CD4-positive, CD25-positive, alpha-beta regulatory T cell (primary cell): ENCODE measurements around the gene HOXC9. TPM values are rescaled to one million over a fixed set of nuclear protein-coding genes. Genes with fewer than 3 reads are reported as not detected.

Experiments used
- ATAC-seq, 2 donors: fragments of 150-1000 bp; cut with Tn5 transposase; one replicate each; pipeline ENCODE4 v1.10.0; 2021; ENCODE audit warnings: low read depth in 2 of 2, moderate number of reproducible peaks in 2 of 2, moderate library complexity in 1 of 2
- DNase-seq, 3 donors: peaks; one replicate each; pipeline versions ENCODE4 v3.0.0 to v3.0.0-alpha.2; 2012 to 2022; ENCODE audit warnings: mixed read lengths in 1 of 3
- H3K27ac ChIP-seq: one replicate; pipeline ENCODE4 v1.7.0; 2013; ENCODE audit warnings: mild to moderate bottlenecking, low read length; ENCODE audit not compliant: insufficient read depth, poor library complexity, severe bottlenecking
- H3K27me3 ChIP-seq: one replicate; pipeline ENCODE4 v1.7.0; 2013; ENCODE audit warnings: low read length; ENCODE audit not compliant: control insufficient read depth, insufficient read depth
- H3K36me3 ChIP-seq: one replicate; pipeline ENCODE4 v1.7.0; 2013; ENCODE audit warnings: mild to moderate bottlenecking, low read length, moderate library complexity; ENCODE audit not compliant: control insufficient read depth, insufficient read depth
- H3K4me1 ChIP-seq: 2 replicates; pipeline ENCODE4 v1.7.0; 2013; ENCODE audit warnings: mild to moderate bottlenecking, low read length; ENCODE audit not compliant: insufficient read depth, control insufficient read depth, poor library complexity, severe bottlenecking
- H3K4me3 ChIP-seq: one replicate; pipeline ENCODE4 v1.7.0; 2013; ENCODE audit warnings: low read depth, mild to moderate bottlenecking, low read length, moderate library complexity
- H3K9me3 ChIP-seq, 2 experiments: 1 replicate in 1 of 2; 2 replicates in 1 of 2; pipeline ENCODE4 v1.7.0; 2013; ENCODE audit warnings: low read length in 2 of 2, mild to moderate bottlenecking in 1 of 2, moderate library complexity in 1 of 2; ENCODE audit not compliant: control insufficient read depth in 2 of 2
- H3K27ac Mint-ChIP-seq, 3 donors: one replicate each; pipeline ENCODE4 v1.8.0; 2020 to 2022; ENCODE audit warnings: mild to moderate bottlenecking in 3 of 3, mixed read lengths in 3 of 3, moderate library complexity in 2 of 3
- H3K27me3 Mint-ChIP-seq: one replicate; pipeline ENCODE4 v1.8.0; 2022; ENCODE audit warnings: mild to moderate bottlenecking, mixed read lengths
- H3K36me3 Mint-ChIP-seq: one replicate; pipeline ENCODE4 v1.8.0; 2020; ENCODE audit warnings: mixed read lengths
- H3K4me1 Mint-ChIP-seq, 4 donors: one replicate each; pipeline ENCODE4 v1.8.0; 2020 to 2022; ENCODE audit warnings: mixed read lengths in 4 of 4, mild to moderate bottlenecking in 1 of 4
- H3K4me3 Mint-ChIP-seq, 4 donors: one replicate each; pipeline ENCODE4 v1.8.0; 2020 to 2022; ENCODE audit warnings: mild to moderate bottlenecking in 4 of 4, mixed read lengths in 4 of 4, moderate library complexity in 3 of 4
- H3K9me3 Mint-ChIP-seq, 7 donors: one replicate each; pipeline ENCODE4 v1.8.0; 2020 to 2022; ENCODE audit warnings: mixed read lengths in 7 of 7, mild to moderate bottlenecking in 3 of 7, moderate library complexity in 2 of 7
- polyA plus RNA-seq, 4 donors: library from polyadenylated mRNA; unstranded; fragments of 300-500 nt; fragmentation: Illumina TruSeq; gene quantifications; one replicate each; pipeline ENCODE4 v1.2.3, GENCODE V29; 2021
- total RNA-seq: library from RNA; stranded (reverse); gene quantifications from one replicate; pipeline ENCODE4 v1.2.3, GENCODE V29; 2022

The HOXC9 gene
- total and polyA plus RNA-seq, 5 donors from 2014 or later: not detected

DNA sequence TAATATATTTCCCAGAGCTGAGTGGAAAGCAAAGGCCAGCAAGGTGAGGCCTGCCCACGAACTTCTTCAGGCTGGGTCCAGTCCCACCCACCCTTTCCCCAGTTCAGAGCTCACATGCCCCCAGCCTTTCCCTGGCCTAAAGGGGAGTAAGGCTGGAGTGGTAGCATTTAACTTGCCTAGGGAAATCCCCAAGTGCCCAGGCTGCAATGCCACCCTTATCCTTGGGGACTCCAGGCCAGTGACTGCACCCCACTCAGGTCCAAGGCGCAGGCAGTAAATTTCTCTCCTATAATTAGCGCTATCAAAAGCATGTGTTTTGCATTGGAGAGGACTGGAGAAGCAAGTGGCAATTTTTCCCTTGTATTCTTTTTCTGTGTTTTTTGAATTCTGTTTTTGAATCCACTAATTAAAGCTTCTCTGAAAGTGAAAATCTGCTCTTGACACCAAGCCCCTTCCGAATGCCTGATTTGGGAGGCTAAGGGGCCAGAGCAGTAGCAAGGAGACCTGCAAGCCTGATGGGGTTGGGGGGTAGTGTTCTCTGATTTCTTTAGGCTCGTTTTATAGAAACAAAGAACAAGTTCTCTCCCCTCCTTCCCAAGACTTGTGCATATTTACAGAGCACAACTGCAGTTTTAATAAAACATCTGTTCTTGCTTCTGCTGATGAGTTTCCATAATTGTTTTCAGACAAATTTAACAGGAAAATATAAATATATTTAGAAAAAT, 24.8 kb downstream of the HOXC9 start:
- Mint-ChIP-seq H3K9me3 (peaks cover 0 to 3% (median 0%) of the 10 kb centered on the region in 7 donors), H3K27ac (no peak overlapping the region), H3K27me3 (peaks cover 97% of the 10 kb centered on the region), H3K4me3 (no peak overlapping the region), H3K4me1 (peaks cover 0 to 19% (median 12%) of the 10 kb centered on the region in 4 donors), H3K36me3 (no peaks in the 10 kb centered on the region)
- Histone ChIP-seq H3K27ac (no peak overlapping the region), H3K27me3 (peaks cover 50% of the 10 kb centered on the region), H3K4me1 (peaks cover 4% of the 10 kb centered on the region), H3K4me3 (no peak overlapping the region), H3K36me3 (no peaks in the 10 kb centered on the region), H3K9me3 (no peaks in the 10 kb centered on the region)
- DNase-seq (no peak), ATAC-seq (no peak)

DNA sequence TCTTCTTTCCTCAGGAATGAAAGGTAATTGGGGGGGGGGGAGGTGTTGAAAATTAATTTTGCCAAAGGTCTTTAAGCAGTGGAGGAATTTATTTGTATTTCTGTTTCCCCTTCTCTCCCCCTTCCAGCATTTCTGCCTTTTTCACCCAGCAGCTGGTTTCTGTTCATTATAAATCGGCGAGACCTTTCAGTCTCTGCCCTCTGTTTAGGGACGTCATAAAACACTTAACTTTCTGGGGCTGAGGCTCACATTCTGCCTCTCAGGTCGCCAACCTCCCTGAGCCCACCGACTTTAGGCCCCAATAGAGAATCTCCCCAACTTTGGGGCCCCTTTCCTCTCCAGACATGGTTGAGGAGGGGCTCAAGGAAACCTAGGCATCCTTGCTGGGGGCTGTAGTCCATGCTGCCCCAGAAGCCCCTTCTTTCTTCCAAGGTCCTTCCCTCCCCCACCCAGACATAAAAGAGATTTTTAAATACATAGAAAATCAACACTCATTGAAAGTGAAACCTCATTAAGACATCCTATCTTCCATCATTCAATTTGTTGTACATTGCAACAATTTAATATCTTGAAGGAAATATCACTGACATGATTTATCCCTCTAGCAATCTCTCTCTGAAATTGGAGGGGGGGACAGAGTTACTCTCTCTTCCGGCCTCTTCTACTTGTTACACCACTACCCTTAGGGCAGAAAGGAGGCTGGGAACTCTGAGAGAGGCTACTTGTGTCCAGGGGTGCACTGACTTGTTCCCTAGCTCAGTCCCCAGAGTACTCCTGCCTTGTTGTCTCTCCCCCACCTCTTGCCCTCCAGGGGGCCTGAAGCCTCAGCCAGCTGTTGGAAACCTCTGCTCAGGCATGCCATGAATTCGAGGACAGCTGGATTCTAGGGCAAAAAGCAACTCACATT, 25.8 kb downstream of the HOXC9 start:
- ATAC-seq: no peak
- H3K36me3 ChIP-seq: no peaks in the 10 kb centered on the region
- no peaks in the 10 kb centered on the region for H3K9me3 ChIP-seq
- no peak overlapping the region for H3K27ac ChIP-seq
- no peak for DNase-seq
- Mint-ChIP-seq H3K27ac (no peak overlapping the region), H3K36me3 (no peaks in the 10 kb centered on the region), H3K4me1 (peaks cover 0 to 19% (median 10%) of the 10 kb centered on the region in 4 donors), H3K27me3 (peaks cover 97% of the 10 kb centered on the region), H3K9me3 (peaks cover 0 to 3% (median 0%) of the 10 kb centered on the region in 7 donors), H3K4me3 (no peak overlapping the region)
- H3K4me1 ChIP-seq: peaks cover 6% of the 10 kb centered on the region
- no peak overlapping the region for H3K4me3 ChIP-seq
- peaks cover 44% of the 10 kb centered on the region for H3K27me3 ChIP-seq

DNA sequence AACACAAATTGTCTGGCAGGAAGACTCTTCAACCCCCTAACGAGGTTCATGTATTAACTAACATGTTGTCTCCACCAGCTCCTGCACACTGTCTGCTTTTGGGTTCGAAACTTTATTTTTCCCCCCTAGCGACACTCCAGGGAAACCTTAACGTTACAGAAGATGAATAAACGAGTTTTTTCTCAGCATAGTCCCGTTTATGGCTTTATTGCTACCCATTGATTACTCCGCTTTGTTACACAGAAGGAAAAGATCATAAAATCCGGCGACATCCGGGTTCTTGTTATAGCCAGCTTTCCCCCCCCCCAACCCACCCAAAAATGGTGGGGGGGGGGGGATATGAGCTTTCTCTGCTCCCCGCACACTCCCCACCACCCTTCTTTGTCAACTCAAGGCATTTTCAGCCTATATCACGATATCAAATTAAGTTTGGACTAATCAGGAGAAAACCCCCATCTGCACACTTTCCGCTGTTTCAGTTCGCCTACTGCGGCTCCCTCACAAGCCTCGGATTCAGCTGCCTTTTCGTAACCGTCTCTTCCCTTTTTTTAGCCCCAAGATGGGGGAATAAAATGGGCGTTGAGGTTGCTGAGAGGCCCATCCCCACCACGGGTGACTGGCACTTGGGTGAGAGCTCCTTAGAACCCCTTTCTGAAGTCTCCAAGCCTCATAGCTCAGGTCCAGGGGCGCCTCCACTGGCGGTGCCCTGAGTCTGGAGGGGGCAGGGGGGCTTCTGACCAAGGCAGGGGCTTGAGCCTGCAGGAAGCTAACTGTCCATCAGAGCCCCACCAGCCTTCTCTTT, 26.9 kb downstream of the HOXC9 start:
- Histone ChIP-seq H3K36me3 (no peaks in the 10 kb centered on the region), H3K9me3 (no peaks in the 10 kb centered on the region), H3K27me3 (peaks cover 43% of the 10 kb centered on the region), H3K4me3 (no peak overlapping the region), H3K4me1 (peaks cover 11% of the 10 kb centered on the region), H3K27ac (no peak overlapping the region)
- Mint-ChIP-seq H3K27me3 (peaks cover 97% of the 10 kb centered on the region), H3K4me1 (peaks cover 0 to 20% (median 10%) of the 10 kb centered on the region in 4 donors), H3K4me3 (no peak overlapping the region), H3K27ac (no peak overlapping the region), H3K36me3 (no peaks in the 10 kb centered on the region), H3K9me3 (peaks cover 0 to 3% (median 0%) of the 10 kb centered on the region in 7 donors)
- ATAC-seq: no peak
- no peak for DNase-seq

DNA sequence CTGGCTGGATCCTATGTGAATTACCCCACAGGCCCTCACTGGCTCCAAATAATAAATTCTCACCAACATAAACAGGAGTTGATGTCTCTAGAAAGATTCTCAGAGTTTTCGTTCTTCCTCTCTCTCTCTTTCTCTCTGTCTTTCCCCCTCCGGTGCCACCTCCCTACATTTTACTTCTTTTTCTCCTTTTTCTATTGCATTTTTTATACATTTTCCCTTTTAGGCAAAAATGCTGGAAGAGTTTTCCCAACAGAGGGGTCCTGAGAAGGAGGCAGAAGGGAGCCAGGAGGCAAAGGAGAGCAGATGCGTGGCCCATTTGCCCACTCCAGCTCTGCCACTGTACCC, 27.5 kb downstream of the HOXC9 start:
- H3K27me3 ChIP-seq: peaks cover 44% of the 10 kb centered on the region
- H3K4me1 ChIP-seq: peaks cover 11% of the 10 kb centered on the region
- H3K9me3 Mint-ChIP-seq: peaks cover 0 to 3% (median 0%) of the 10 kb centered on the region in 7 donors
- peaks cover 2 to 5% of the 10 kb centered on the region in 2 experiments for H3K9me3 ChIP-seq
- H3K36me3 ChIP-seq: no peaks in the 10 kb centered on the region
- ATAC-seq (no peak), DNase-seq (no peak)
- H3K36me3 Mint-ChIP-seq: no peaks in the 10 kb centered on the region
- no peak overlapping the region for H3K27ac ChIP-seq
- H3K4me3 Mint-ChIP-seq: no peak overlapping the region
- H3K4me1 Mint-ChIP-seq: peaks cover 0 to 20% (median 12%) of the 10 kb centered on the region in 4 donors
- H3K27ac Mint-ChIP-seq: no peak overlapping the region
- peaks cover 97% of the 10 kb centered on the region for H3K27me3 Mint-ChIP-seq
- H3K4me3 ChIP-seq: no peak overlapping the region

DNA sequence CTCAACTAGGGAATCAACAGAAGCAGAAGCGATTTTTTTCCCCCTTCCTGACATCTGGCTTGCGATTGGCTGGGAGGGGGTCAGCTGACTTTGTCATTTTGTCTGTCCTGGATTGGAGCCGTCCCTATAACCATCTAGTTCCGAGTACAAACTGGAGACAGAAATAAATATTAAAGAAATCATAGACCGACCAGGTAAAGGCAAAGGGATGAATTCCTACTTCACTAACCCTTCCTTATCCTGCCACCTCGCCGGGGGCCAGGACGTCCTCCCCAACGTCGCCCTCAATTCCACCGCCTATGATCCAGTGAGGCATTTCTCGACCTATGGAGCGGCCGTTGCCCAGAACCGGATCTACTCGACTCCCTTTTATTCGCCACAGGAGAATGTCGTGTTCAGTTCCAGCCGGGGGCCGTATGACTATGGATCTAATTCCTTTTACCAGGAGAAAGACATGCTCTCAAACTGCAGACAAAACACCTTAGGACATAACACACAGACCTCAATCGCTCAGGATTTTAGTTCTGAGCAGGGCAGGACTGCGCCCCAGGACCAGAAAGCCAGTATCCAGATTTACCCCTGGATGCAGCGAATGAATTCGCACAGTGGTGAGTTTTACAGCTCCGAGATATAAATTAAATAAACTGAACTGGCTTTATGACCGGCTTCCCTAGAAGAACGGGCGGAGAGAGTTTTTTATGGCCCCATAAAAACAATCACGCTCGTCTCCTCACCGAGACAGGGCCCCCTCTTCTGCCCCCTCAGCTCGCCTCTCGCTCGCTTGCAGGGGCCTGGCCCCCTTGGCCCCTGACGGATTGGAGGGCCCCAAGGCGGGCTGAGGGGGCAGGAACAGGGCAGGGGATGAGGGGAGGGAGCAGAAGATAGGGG, 28.6 kb downstream of the HOXC9 start, which contains the start of gene HOXC6:
Gene HOXC6 (plus strand): TSS at position 127 of the 888 bp plus-strand sequence. CDS start 82 bp downstream, at position 209.
- H3K36me3 Mint-ChIP-seq: no peaks in the 10 kb centered on the region
- H3K36me3 ChIP-seq: no peaks in the 10 kb centered on the region
- DNase-seq (no peak), ATAC-seq (no peak)
- H3K27me3 ChIP-seq: peaks cover 45% of the 10 kb centered on the region
- H3K27me3 Mint-ChIP-seq: peaks cover 97% of the 10 kb centered on the region
- no peak within 1 kb of the TSS for H3K27ac Mint-ChIP-seq
- H3K9me3 Mint-ChIP-seq: peaks cover 0 to 7% (median 3%) of the 10 kb centered on the region in 7 donors
- no peak within 1 kb of the TSS for H3K27ac ChIP-seq
- H3K9me3 ChIP-seq: peaks cover 8 to 16% of the 10 kb centered on the region in 2 experiments
- H3K4me3 ChIP-seq: no peak within 1 kb of the TSS
- peaks cover 0 to 28% (median 15%) of the 10 kb centered on the region in 4 donors for H3K4me1 Mint-ChIP-seq
- no peak within 1 kb of the TSS for H3K4me3 Mint-ChIP-seq
- H3K4me1 ChIP-seq: peaks cover 18% of the 10 kb centered on the region

DNA sequence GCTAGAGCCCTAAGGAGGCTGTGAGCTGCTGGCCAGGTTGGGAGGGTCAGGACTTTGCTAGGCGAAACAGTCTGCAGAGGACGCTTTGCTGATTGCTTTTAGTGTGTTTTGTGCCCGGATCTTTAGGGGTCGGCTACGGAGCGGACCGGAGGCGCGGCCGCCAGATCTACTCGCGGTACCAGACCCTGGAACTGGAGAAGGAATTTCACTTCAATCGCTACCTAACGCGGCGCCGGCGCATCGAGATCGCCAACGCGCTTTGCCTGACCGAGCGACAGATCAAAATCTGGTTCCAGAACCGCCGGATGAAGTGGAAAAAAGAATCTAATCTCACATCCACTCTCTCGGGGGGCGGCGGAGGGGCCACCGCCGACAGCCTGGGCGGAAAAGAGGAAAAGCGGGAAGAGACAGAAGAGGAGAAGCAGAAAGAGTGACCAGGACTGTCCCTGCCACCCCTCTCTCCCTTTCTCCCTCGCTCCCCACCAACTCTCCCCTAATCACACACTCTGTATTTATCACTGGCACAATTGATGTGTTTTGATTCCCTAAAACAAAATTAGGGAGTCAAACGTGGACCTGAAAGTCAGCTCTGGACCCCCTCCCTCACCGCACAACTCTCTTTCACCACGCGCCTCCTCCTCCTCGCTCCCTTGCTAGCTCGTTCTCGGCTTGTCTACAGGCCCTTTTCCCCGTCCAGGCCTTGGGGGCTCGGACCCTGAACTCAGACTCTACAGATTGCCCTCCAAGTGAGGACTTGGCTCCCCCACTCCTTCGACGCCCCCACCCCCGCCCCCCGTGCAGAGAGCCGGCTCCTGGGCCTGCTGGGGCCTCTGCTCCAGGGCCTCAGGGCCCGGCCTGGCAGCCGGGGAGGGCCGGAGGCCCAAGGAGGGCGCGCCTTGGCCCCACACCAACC, 29.8 kb downstream of the HOXC9 start:
- Mint-ChIP-seq H3K4me3 (no peak overlapping the region), H3K36me3 (no peaks in the 10 kb centered on the region), H3K4me1 (peaks cover 0 to 34% (median 16%) of the 10 kb centered on the region in 4 donors), H3K9me3 (peaks cover 0 to 7% (median 3%) of the 10 kb centered on the region in 7 donors), H3K27me3 (peaks cover 97% of the 10 kb centered on the region), H3K27ac (no peak overlapping the region)
- Histone ChIP-seq H3K4me3 (no peak overlapping the region), H3K27me3 (peaks cover 38% of the 10 kb centered on the region), H3K9me3 (peaks cover 8 to 18% of the 10 kb centered on the region in 2 experiments), H3K36me3 (no peaks in the 10 kb centered on the region), H3K4me1 (peaks cover 26% of the 10 kb centered on the region), H3K27ac (no peak overlapping the region)
- ATAC-seq (no peak), DNase-seq (no peak)
